GM18909 (cell line): ENCODE data around the gene RHBDD1.

ENCODE experiments used
- ATAC-seq: cut with Tn5 transposase; IDR thresholded peaks from one replicate; pipeline ENCODE4 v1.9.1; 2021; ENCODE audit warnings: mild to moderate bottlenecking; ENCODE audit not compliant: unreplicated experiment, poor library complexity

RHBDD1 gene

DNA sequence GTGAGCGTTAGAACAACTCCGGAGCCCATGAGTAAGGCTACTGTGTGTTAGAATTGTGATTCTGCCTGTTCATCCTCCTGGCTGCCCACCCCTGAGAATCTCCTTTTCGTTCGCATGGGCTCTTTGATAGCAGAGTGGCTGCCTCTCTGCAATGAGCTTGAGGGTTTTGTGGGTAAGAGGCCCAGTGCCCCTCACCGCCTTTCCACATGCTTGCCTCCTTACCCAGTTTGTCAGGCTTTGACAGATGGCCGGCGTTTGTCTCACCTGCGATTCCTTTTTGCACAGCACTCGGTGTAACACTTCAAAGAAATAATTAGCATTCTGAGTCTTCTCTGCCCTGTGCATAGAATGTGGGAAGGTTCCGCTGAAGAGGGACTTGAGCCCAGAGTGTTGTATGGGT, 138.0 kb downstream of the RHBDD1 start:
- no peak for ATAC-seq

DNA sequence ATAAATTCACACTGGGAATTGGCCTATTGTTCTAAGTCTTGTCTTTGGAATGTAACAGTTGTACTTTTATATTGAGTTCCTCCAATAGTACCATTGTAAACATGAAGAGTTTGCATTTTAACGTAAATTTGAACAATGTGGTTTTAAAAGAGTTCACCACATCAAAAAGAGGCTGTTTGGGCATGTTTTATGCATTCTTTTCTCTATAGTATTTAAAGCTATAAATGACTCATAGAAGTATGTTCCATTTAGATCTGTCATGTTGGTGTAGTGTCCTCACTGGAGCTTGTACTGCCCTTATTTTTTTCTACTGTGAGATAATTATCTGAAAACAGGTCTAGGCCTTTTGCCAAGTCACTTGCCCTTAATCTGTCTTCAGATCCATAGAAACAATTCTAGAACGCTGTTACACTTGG, 141.9 kb downstream of the RHBDD1 start:
- ATAC-seq = no peak

DNA sequence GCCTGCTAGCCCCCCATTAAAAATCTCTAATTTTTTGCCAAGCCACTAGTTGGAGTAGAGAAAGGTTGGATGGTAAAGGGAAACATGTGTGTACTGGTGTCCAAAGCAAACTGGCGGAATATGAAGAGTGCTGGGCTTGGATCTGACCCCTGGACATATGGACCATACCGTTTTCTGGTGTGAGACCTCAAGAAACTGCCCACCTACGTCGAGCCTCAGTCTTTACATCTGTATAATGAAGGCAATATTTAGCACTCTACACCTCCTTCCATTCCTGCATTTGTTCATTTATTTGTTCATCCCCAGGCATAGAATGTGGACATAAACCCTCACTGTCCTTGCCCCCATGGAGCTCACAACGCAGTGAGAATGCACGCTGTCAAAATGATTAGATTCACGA, 142.4 kb downstream of the RHBDD1 start:
- ATAC-seq = no peak

DNA sequence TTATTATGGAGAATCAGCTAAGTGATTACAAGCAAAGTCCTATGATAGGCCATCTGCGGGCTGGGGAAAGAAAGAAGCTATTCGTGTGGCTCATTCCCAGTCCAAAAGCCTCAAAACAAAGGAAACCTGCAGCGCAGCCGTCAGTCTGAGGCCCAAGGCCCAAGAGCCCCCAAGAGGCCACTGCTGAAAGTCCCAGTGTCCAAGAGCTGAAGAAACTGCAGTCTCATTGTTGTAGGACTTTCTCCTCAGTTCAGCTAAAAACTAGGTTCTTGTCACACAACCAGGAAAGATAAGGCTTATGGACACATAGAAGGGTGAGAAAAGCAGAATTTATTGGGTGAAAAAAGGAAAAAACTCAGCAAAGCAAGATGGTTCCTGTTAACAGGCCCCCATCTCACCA, 143.2 kb downstream of the RHBDD1 start:
- ATAC-seq = no peak

DNA sequence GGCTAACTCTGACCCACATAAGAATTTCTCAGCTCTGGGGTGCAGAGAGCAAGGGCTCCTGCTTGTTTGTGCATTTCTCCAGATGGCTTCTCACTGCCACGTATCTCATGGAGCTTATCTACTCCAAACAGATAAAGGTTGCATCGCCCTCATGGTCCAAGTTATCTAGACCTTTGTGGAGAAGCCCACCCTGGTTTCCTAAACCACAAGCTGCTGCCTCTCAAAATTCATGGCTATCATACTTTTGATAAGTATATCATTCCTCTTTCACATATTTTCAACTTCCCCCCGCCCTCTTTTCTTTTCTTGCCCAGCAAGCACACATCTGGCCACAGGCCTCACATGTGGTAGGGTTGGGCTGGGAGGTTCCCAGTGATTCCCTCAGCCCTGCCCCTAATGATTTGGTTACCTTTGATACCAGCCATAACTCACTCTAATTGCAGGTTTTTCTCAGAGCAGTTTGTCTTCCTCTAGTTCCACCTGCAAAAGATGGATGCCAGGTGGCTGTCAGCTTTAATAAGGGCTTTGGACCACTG, 146.0 kb downstream of the RHBDD1 start:
- no peak for ATAC-seq

DNA sequence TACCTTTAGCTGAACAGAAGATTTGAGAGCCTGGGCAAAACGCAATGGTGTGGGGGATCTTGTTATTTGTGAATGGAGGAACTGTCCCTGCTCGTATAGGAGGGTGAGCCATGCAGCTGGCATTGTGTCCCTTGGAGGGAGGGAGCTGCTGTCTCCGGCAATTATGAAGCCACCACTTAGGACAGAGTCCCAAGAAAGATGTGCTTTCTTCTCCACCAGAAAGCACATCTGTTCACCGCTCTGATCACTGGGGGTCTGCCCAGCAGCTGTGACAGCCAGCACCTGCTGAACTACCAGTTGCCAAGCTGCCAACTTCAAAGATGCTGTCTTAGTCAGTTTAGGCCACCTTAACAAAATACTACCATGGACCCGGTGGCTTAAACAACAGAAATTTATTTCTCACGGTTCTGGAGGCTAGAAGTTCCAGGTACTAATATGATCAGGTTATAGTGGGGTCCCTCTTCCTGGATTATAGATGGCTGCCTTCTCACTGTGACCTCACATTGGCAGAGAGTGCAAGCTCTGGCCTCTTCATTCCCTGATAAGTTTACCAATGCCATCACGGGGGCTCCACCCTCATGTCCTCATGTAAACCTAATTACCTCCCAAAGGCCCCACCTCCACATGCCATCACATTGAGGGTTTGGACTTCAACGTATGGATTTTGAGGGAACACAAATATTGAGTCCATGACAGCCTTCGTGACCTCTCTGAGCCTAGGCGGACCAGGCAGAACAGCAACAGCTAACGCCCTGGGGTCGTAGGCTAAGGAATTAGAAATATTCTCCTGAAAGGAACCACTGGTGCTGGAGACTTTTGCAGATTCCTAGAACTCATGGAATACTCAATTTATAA, 148.3 kb downstream of the RHBDD1 start:
- peak; percentile 22 for ATAC-seq

DNA sequence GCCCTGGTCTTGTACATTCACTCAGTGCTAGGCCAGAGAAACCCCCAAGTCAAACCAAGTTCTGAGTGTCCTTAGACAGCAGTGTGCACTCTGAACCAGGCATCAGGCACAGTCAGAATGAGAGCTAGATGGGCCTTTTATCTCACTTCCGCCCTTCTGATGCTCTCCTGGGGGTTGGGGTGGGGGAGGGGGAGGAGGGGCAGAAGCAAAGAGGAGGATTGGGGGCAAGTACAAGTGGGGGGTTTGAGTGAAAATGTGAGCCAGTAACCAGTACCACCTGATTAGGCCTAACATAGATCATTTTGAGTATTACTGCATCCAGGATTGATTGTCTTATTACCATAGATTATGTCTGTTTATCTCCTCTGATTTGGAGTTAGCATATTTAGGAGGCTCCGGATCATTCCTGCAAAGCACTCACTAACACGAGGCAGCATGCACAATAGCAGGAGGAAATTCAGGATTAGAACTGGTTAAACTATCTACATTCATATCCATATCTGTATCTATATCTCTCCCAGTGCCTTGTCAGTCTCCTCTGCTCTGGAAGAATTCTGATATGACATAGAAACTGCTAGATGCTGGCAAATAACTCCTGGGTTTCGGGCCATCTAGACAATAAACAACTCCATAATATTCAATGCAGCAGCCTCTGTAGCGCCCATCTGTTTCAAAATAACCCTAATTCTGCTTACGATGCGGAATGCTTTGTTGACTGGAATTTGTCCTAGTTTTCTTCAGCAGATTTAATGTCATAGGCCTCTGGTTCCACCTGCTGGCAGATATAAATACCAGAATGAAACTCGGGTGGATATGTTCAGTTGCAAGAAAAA, 149.1 kb downstream of the RHBDD1 start:
- peak; percentile 97 for ATAC-seq

DNA sequence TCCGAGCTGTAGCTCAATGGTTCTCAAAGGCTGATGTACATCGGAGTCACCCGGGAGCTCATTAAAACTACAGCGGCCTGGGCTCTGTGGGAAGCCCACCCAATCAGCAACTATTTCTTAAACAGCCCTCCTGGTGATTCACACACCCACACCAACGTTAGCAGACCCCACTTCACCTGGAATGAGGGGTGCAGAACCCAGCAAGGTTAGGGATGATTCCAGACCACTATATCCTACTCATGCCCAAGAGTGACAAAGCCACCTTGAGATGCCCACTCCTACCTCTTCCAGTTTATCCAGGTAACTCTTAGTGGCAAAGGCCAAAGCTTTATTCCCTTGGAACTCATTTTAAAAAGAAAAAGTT, 149.7 kb downstream of the RHBDD1 start:
- no peak for ATAC-seq

DNA sequence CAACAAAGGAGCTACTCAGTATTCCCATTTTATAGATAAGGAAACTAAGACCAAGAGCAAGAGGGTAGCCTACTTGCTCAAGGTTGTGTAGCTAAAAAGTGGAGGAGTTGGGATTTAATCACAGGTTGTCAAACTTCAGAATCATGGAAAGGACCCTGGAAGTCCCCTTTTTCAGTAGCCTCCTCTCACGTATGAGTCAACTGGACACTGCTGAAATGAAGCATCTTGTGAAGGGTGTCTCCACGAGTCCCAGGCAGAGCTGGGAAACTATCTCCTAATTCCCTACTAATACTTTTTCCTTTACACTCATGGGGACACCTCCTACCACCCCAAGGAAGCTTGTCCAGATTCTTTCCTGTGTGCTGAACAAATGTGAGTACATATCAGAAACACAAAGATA, 155.8 kb downstream of the RHBDD1 start:
- no peak for ATAC-seq

DNA sequence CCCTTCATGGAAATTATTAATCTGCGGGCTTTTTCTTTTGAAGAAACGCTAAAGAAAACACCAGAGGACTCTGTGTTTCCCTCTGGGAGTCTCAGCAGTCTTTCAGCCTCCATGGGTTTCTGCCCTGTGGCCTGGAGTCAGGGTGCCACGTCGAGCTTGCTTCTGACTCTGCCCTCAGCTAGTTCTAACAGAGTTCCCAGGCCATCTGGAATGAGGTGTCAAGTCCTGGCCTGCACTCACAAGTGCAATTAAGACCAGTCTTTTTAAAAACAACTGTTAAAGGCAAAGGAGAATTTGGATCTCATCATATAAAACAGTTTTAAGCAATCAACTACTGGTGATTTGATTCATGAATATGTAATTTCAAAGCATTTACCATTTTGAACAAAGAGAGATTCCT, 157.3 kb downstream of the RHBDD1 start:
- no peak for ATAC-seq

DNA sequence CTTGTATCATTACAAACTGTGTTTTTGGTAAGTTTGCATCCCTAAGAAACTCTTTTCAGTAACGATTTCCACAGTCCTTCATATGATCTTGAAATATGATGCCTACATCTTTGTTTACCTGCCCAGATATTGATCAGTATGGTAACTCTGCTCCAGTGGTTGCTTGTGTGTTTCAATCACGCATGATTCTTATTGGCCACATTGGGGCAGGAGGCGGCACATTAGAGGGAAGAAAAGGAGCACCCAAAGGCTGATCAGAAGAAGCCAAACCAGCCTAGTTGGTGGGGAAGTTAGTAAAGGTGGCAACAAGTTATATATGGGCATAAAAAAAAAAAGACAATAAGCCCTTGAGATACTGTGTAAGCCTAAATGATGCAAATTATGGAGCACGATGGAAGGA, 158.9 kb downstream of the RHBDD1 start:
- no peak for ATAC-seq

DNA sequence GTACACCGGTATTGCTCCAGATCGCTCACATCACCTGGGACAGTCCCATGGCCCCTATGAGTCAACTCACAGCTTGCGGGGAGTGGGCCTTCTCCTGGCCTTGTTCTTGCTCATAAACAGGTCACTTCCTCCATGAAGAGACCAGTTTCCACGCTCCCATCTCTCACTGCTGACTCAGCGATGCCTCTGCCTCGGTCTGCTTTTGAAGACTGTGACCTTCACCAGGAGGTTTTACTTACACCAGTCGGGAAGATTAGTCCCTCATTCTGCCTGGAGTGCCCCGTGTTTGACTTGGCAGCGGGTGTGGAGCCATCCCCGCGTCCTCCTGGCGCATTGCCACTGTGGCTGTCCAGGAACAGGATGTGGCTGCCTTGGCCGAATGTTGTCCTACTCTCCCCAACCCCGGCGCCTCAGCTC, 159.8 kb downstream of the RHBDD1 start:
- ATAC-seq = peak; percentile 65

DNA sequence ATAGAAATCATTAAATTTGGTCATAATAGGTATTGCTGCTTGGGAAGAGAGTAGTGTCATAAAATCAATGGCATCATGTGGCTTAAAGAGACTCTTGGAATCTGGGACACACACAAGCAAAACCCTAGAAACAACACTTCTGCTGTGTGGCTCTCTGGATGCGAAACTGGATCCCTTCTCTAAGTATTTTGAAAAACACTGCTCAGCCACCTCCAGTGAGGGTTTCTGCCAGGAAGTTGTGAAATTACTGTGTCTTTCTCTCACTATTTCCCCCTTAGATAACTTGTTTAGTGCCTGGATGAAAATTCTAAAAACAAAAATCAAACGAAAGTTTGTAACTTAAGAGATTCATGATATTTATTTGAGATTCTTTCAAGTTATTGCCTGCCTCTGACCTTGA, 163.8 kb downstream of the RHBDD1 start:
- no peak for ATAC-seq

DNA sequence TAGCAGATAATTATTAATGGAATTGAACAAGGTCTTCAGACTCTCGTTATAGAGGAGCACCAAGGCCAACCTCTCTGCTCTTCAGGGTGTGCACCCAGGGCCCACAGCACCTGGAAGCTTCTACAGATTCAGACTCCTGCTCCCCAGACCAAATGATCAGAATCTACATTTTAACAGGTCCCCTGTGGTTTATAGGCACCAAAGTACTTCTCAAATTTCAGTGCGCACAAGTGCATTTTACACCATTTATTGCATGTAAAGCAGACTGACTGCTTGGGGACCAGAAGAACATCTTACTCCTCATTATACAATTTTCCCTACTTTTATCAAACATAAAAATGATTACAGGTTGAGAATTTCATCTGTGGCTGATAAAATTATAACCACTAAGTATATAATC, 164.3 kb downstream of the RHBDD1 start:
- no peak for ATAC-seq

DNA sequence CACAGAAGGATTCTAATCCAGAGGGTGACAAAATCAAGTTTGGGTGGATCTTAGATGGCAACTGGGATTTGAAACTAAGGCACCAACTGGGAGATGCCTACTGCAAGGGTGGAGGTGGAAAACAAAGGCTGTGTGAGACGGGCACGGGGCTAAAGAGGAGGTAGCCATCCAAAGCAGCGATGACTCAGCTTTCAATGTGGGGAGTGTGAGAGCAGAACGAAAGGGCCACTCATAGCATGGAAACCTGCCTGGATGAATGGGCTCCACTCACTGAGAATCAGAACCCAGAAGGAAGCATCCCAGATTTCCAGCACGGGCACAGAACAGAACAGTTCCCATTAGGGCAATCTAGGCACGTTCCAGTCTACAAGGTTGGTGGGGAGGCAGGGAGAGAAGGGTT, 168.6 kb downstream of the RHBDD1 start:
- ATAC-seq = no peak

DNA sequence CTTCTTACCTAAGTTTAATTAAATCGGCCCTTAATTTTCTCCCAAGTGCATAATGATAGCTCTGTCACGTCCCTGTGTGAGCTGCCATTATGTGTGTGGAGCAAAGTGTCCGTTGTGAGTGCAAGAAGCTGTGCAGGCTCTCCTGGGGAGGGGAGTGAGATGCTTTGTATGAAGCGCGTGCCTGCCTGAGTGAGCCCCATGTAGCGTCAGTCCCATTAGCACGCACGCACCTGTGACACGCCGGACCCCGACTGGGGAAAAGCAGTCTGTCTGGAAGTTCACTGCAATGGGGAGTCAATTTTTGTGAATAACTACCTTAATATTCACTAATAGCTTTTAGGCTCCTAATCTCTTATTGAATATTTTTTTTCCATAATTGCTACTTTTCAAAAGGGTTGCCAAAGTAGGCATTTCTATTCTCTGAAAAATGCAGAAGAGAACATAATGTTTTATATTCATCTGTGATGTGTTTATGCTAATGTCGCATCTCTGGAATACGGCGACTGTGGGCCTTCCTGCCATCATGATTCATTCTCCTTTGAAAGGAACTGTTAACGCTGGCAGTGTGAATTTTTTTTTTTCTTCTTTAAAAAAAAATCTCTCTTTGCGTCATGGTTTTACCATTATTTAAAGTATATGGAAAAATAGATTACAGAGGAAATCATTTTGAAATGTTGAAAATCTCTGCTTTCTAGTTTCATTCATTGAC, 170.5 kb downstream of the RHBDD1 start:
- no peak for ATAC-seq

DNA sequence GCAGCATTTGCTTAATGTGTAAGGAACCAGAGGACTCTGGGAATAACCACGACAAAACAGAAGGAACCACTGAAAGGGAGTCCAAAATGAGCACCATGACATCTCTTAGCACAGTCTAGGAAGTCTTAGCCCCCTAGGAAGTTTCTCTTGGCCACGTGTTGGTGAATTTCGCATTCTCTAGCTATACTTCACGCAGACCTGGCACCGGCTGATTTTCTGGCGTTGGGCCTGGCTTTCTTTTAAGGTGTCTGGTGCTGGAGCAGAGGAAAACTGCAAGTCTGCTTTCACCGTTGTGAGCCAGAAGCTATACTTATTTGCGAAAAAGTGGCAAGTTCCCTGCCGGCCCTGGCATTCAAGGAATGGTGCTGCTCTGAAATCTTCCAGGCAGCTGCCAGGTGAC, 171.3 kb downstream of the RHBDD1 start:
- no peak for ATAC-seq

DNA sequence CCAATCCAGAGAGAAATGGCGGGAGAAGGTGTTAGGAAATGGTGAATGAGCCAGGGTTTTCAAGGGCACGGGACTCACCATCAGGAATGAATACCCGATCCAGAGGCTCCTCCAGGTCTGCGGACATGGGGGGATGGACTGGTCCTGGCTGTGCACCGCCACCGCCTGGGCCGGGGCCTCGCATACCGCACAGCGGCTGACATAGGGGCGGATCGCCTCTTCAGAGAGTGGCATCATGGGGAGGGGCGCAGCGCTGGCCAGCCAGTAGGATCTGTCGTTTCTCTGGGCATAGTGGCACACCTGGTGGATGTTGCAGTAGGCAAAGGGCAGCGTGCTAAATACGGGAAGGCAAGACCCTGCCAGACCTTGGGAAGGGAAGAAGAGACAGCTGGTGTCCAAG, 172.1 kb downstream of the RHBDD1 start:
- no peak for ATAC-seq

DNA sequence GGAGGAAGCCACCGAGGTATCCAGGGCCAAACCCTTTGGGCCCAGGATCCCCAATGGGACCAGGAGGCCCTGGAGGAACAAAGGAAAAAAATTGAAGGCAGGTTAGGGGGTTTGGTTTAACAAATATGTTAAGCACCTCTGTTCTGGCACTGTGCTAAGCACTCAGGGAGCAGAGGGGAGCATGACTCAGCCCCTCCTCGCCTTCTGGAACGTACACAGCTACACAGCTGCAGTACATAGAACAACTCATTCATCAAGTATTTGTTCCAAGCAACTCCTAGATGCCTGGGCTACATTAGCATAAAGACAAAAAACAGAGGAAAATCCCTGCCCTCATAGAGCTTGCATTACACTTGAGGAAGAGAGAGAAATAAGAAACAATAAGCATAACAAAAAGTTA, 174.6 kb downstream of the RHBDD1 start:
- ATAC-seq = no peak

DNA sequence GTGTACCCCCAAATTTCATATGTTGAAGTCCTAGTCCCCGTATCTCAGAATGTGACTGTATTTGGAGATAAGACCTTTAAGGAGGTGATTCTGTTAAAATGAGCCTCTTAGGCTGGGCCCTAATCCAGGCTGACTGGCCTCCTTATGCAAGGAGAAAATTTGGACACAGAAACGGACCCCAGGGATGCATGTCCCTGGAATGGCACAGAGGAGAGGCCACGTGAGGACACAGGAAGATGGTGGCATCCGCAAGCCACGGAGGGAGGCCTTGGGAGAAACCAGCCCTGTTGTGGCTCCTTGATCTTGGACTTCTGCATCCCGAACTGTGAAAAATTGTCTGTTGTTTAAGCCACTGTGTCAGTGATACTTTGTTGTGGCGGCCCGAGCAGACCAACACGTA, 177.5 kb downstream of the RHBDD1 start:
- no peak for ATAC-seq

DNA sequence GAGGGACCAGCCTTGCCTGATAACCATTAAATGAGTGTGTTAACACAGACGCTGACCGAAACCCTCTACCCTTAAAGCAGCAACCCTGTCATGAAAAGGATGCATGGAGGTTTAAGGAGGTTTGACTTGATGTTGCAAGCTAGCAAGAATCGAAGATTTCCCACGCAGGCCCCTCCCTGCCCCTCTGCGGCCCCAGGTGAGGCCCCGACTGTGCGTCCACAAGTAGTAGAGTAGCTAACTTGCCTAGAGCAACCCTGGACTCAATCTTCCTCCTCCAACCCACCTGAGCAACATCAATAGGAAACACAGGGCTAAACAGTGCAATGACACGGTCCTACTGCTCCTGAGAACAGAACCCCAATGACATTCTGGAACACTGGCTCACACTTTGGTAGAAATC, 178.0 kb downstream of the RHBDD1 start:
- ATAC-seq = no peak
